HG03565 (cell line): ENCODE measurements around the gene RPL15.

Source experiments
- ATAC-seq: cut with Tn5 transposase; IDR thresholded peaks from one replicate; pipeline ENCODE4 v1.9.1; 2021; ENCODE audit warnings: mild to moderate bottlenecking, moderate library complexity; ENCODE audit not compliant: unreplicated experiment

Gene RPL15

DNA sequence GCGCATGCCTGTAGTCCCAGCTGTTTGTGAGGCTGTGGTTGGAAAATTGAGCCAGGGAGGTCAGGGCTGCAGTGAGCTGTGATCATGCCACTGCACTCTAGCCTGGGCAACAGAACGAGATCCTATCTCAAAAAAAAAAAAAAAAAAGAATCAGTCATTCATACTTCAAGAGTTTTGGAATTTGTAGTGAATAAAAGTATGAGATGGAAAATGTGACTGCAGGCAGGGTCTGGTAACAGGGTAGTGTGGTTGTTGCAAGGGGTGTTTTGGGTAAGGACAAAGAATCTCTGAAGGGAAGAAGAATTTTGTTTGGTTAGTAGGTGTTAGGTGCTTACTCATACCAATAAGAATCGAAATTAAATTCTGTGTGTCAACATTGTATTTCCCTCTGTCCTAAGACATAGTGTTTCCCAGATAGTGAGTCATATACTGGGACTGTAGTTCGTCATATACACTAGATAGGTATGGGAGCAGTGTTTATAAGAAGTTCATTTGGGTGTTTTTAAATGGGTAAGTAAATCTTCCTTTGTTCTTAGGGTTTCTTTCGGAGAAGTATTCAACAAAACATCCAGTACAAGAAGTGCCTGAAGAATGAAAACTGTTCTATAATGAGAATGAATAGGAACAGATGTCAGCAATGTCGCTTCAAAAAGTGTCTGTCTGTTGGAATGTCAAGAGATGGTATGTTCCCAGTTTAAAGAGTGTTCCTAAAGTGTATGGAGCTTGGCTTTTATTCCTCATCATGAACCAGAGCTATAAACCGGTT lies 42.4 kb downstream of the RPL15 start:
- ATAC-seq = no peak

DNA sequence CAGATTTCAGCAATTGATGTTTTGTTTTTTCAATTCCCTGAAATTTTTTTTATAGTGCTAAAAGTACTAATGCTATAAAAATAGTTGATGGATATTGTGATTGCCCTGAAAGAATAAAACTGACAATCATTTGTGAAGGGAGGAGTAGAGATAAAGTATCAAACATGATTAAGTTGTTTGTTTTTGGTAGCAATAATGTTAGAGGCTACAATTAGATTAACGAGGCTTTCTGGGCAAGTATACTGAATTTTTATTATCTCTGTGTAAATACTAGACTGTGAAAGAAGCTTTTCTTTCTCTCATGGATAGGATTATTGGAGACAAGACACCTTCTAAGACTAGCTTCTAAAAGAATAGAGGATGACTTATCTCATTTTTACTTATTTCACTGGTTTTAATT lies 43.7 kb downstream of the RPL15 start:
- ATAC-seq = no peak

DNA sequence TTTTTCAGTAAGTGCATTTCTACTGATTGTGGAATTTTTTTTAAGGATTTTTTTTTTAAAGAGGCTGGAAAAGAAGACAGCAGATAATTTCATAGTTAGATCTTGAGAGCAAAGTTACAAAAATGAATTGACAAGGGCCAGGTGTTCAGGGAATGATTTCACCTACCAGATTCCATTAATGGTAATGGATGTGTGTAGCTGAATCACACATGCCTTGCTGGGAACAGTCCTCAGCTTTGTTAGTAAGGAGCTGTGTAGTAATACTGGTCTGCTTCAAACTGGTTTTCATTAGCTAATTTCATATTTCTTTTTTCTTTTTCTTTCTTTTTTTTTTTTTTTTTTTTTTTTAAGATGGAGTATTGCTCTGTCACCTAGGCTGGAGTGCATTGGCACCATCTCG lies 44.1 kb downstream of the RPL15 start:
- ATAC-seq = no peak

DNA sequence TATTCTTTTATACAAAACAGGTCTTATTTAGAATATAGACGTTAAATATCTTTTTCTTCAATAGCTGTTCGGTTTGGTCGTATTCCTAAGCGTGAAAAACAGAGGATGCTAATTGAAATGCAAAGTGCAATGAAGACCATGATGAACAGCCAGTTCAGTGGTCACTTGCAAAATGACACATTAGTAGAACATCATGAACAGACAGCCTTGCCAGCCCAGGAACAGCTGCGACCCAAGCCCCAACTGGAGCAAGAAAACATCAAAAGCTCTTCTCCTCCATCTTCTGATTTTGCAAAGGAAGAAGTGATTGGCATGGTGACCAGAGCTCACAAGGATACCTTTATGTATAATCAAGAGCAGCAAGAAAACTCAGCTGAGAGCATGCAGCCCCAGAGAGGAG lies 45.0 kb downstream of the RPL15 start:
- no peak for ATAC-seq

DNA sequence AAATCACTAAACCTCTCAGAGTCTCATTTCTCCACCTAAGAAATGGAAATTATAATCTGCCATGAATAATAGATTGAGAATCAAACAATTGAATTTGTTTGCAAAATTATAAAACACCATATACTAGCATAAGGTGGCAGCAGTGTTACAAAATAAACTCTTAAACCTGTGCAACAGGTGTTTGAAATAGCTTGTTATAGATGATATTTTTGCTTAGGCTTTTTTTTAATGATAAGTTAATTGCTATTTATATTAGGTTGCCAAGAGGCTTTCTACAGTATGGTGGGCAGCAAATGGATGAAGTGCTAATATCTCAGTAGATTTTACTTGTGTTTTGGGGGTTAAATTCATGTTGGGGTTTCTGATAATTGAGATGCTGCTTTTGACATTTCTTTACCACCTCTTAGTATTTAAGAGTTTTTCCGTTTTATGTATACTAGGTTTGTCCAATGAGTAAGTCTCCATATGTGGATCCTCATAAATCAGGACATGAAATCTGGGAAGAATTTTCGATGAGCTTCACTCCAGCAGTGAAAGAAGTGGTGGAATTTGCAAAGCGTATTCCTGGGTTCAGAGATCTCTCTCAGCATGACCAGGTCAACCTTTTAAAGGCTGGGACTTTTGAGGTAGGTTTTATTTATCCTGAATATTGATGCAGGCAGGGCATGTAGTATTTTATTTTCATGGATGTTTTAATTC lies 47.8 kb downstream of the RPL15 start:
- ATAC-seq = no peak

DNA sequence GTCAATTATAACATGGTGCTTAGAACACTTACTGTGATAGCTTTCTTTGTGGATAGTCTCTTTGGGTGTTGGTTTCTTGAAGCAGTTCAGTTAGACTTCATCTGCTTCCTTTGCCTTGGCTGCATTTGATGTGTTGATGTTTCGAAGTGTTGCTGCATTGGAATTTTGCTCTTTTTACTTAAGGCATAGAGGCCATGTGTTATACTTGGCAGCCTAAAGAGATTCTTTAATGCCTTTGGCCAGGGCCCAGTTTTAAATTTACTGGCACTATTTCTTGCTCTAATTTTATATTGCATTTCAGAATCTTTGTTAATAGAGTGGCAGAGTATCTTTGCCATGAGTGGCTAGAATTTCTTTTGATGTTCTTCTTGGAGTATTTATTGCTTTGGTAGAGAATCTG lies 49.4 kb downstream of the RPL15 start:
- ATAC-seq = no peak

DNA sequence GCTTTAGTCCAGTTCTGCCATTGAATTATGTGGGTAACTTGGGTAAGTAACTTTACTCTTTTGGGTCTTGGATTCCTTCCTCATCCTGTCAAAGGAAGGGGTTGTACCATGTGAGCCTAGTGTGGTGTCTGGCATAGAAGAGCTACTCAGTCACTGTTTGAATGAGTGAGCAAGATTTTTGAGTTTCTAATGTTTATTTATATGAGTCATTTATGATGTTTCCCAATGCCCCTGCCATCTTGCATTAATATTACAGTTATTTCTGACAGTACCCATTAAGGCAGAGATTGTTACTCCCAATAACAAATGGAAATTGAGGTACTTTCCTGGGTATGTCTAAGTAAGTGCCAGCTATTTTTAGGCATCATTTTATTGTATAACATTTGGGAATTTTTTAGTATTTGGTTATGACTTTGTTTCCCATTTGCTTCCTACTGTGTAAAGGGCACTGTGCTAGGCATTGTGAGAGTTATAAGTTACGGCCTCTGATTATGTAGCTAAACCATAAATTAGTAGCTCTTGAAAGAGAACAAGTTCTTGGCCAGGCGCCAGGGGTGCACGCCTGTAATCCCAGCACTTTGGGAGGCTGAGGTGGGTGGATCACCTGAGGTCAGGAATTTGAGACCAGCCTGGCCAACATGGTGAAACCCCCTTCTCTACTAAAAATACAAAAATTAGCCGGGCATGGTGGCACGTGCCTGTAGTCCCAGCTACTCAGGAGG lies 51.7 kb downstream of the RPL15 start:
- no peak for ATAC-seq

DNA sequence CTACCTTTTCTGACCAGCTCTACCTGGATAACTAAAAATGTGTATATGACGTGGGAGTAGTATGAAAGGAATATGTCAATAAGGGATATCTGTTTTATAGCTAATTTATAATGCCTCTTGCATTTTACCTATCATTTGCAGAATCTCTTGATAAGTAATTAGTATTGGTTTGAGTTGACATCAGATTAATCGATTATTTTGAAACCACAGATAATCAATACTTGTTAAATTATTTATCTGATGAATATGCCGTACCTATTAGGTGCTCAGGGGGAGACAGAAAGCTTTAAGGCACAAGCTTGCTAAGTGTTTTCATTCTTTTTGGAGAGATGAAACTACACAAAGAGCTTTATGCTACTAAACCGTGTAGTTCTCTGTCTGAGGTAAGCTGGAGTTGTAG lies 52.5 kb downstream of the RPL15 start:
- ATAC-seq = no peak
